ENCODE measurements around the gene CEBPA. TPM values are rescaled to one million over a fixed set of nuclear protein-coding genes. Genes with fewer than 3 reads are reported as not detected.

The CEBPA gene
- total RNA-seq, 4 donors from 2014 or later, result 12.9 to 31.0 (median 17.4) TPM

DNA sequence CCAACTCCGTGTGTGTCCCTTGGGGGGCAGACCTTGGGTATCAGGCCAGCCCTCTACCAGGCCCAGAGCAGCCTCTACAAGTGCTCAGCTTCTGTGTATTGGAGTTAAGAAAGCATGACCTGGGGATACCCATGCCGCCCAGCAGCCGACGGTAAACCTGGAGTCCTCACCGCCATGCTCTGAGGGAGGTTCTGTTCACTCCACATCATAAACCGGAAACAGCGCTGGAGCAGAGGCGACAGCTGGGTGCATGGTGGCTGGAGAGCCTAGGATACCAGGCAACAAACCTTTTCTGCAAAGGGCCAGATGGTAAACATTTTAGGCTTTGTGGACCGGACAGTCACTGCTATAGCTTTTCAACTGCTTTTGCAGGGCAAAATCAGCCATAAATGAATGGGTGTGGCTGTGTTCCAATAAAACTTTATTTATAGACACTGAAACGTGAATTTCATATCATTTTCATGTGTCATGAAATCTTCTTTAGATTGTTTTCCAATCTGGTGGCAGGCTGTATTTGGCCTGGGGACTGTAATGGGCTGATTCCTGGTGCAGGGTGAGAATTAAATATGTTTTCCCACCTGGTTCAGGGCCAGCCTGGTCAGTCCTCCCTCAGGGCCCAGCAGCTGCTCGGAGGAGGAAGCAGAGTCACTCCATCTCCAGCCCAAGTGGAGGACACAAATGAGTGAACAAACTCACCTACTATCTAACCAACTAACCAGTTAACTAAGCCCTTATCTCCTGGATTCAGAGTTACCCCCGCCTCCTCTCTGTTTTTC, 30.9 kb downstream of the CEBPA start:
- no peak overlapping the region for H3K27ac ChIP-seq
- WGBS, 2 donors, result 89 to 96% methylated on average over 7 to 12 of the region's 12 CpGs
- H3K36me3 ChIP-seq, result no peaks in the 10 kb centered on the region
- H3K27me3 ChIP-seq, result no peaks in the 10 kb centered on the region
- intact Hi-C loops (cut with DNase I), result no loop called here
- H3K9me3 ChIP-seq, result no peaks in the 10 kb centered on the region
- DNase-seq, result no peak
- no peak for TF ChIP-seq POLR2A (IDR thresholded peaks at IDR 0.05)
- TF ChIP-seq, protein P1, sequence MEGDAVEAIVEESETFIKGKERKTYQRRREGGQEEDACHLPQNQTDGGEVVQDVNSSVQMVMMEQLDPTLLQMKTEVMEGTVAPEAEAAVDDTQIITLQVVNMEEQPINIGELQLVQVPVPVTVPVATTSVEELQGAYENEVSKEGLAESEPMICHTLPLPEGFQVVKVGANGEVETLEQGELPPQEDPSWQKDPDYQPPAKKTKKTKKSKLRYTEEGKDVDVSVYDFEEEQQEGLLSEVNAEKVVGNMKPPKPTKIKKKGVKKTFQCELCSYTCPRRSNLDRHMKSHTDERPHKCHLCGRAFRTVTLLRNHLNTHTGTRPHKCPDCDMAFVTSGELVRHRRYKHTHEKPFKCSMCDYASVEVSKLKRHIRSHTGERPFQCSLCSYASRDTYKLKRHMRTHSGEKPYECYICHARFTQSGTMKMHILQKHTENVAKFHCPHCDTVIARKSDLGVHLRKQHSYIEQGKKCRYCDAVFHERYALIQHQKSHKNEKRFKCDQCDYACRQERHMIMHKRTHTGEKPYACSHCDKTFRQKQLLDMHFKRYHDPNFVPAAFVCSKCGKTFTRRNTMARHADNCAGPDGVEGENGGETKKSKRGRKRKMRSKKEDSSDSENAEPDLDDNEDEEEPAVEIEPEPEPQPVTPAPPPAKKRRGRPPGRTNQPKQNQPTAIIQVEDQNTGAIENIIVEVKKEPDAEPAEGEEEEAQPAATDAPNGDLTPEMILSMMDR (IDR thresholded peaks at IDR 0.05), result no peak
- H3K4me1 ChIP-seq, result peaks cover 0 to 6% of the 10 kb centered on the region in 2 donors
- no peak overlapping the region for H3K4me3 ChIP-seq (replicated peaks in 1 of 3)

DNA sequence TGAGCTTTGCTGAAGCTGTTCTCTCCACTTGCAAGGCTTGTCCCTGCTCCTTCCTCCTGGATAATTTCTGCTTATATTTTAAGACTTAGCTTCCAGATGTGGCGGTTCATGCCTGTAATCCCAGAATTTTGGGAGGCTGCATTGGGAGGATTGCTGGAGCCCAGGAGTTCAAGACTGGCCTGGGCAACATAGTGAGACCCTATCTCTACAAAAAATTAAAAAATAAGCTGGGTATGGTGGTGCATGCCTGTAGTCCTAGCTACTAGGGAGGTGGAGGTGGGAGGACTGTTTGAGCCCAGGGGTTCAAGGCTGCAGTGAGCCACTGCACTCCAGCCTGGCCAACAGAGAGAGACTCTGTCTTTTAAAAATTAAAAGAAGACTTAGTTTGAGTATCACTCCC, 31.6 kb downstream of the CEBPA start:
- no peak overlapping the region for H3K27ac ChIP-seq
- TF ChIP-seq POLR2A (IDR thresholded peaks at IDR 0.05), result no peak
- TF ChIP-seq, protein P1 (IDR thresholded peaks at IDR 0.05), result no peak
- no peaks in the 10 kb centered on the region for H3K27me3 ChIP-seq
- WGBS, 2 donors, result 93 to 95% methylated on average over 1 of the region's 1 CpG
- H3K4me1 ChIP-seq, result peaks cover 0 to 6% of the 10 kb centered on the region in 2 donors
- H3K36me3 ChIP-seq, result no peaks in the 10 kb centered on the region
- no peak for DNase-seq
- no peaks in the 10 kb centered on the region for H3K9me3 ChIP-seq
- H3K4me3 ChIP-seq (replicated peaks in 1 of 3), result no peak overlapping the region
- intact Hi-C loops (cut with DNase I), result no loop called here

DNA sequence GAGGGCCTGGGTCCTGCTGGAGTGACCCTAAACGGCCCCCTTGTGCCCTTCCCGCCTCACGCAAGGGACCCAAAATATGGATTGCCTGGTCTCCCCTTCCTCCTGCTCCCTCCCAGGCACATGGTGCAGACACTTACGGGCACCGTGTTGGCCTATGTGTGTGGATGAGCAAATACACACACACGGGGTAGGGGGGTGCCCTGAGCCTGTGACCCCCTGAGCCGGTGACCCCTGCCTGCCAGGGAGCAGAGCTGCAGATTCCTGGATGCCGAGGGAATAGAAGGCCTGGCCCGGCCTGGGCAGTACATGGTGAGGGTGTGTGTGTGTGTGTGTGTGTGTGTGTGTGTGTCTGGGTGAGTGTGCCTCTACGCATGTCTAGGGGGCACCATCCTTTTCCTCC, 33.3 kb downstream of the CEBPA start:
- Histone ChIP-seq H3K36me3 (no peaks in the 10 kb centered on the region), H3K9me3 (no peaks in the 10 kb centered on the region), H3K4me1 (peaks cover 0 to 6% of the 10 kb centered on the region in 2 donors), H3K27me3 (no peaks in the 10 kb centered on the region), H3K4me3 (replicated peaks in 1 of 3) (no peak overlapping the region), H3K27ac (no peak overlapping the region)
- intact Hi-C loops (cut with DNase I), result no loop called here
- DNase-seq, result no peak
- TF ChIP-seq POLR2A (IDR thresholded peaks at IDR 0.05), result no peak
- TF ChIP-seq, protein P1 (IDR thresholded peaks at IDR 0.05), result no peak
- WGBS, 2 donors, result 84 to 85% methylated on average over 3 to 4 of the region's 10 CpGs

DNA sequence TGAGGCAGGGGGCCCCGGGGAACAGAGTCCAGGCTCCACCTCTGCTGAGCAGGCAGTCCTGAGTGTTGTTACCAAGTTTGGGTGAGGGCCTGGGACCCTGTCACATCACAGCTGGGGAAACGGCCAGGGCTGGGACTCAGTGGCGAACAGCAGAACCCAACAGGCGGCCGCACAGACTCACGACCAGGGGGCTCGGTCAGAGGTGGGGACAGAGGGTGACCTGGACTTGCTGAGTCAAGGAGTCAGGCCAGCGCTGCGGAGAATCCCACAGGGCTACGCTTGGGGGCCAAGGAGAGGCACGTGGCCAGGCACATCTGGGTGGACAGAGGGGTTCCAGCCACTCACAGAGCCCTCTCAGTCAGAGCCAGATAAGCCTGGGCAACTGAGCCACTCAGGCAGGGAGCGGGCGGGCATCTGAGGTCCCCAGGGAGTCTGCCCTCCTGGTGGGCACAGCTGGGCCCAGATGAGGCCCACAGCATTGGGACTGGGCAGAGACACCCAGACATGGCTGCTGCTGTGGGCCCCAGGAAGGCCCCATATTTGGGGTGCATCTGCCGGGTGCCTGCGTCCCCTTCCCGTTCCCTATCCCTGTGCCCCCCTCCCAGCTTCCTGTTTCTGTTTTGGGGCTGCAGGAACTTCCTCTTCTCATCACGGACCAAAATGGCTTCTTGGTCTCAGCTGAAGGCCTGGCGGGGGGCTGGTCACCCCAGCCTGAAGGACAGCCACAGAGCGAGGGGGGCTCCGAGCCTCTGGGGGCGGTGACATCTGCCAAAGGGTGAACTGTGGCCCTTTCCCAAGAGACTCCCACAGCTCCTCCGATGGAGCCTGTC, 34.0 kb downstream of the CEBPA start:
- intact Hi-C loops (cut with DNase I), result no loop called here
- Histone ChIP-seq H3K36me3 (no peaks in the 10 kb centered on the region), H3K27ac (no peak overlapping the region), H3K9me3 (no peaks in the 10 kb centered on the region), H3K4me1 (peaks cover 0 to under 1% of the 10 kb centered on the region in 2 donors), H3K4me3 (replicated peaks in 1 of 3) (no peak overlapping the region), H3K27me3 (no peaks in the 10 kb centered on the region)
- no peak for TF ChIP-seq POLR2A (IDR thresholded peaks at IDR 0.05)
- TF ChIP-seq, protein P1 (IDR thresholded peaks at IDR 0.05), result no peak
- WGBS, 2 donors, result 77 to 88% methylated on average over 3 to 19 of the region's 22 CpGs
- no peak for DNase-seq

DNA sequence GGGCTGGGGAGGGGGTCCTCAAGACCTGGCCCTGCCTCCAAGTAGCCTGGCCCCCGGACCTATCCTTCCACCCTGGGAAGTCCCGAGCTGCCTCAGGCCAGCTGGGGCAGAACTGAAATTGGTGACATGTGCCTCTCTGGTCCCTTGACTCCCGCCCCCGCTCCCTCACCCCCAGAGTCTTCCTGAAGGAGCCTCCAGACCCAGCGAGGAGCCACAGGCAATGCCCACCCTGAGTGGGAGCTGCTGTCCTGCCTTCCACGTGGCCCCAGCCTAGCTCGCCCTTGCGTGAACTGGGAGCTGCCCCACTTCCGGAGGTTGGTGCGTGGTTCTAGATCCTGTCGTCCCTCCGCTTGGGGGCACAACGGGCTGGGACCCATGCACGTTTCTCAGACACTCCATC, 34.6 kb downstream of the CEBPA start:
- no peak overlapping the region for H3K27ac ChIP-seq
- H3K4me3 ChIP-seq (replicated peaks in 1 of 3), result no peak overlapping the region
- no peaks in the 10 kb centered on the region for H3K9me3 ChIP-seq
- WGBS, 2 donors, result 62 to 68% methylated on average over 4 to 11 of the region's 14 CpGs
- no peaks in the 10 kb centered on the region for H3K27me3 ChIP-seq
- H3K4me1 ChIP-seq, result no peaks in the 10 kb centered on the region
- no peak for DNase-seq
- TF ChIP-seq, protein P1 (IDR thresholded peaks at IDR 0.05), result no peak
- TF ChIP-seq POLR2A (IDR thresholded peaks at IDR 0.05), result no peak
- H3K36me3 ChIP-seq, result no peaks in the 10 kb centered on the region
- intact Hi-C loops (cut with DNase I), result no loop called here
